WTC11 (cell line): Measurements from ENCODE around the gene COL27A1. TPM values are rescaled to one million over a fixed set of nuclear protein-coding genes. Genes with fewer than 3 reads are reported as not detected.
A peak's percentile ranks its signal among the peaks of the same experiment; 100 is the strongest.

Source experiments
- ATAC-seq: fragments of 200-7000 bp; cut with Tn5 transposase; 2 replicates; pipeline ENCODE4 v1.10.0; 2021; ENCODE audit warnings: mild to moderate bottlenecking, moderate library complexity
- CTCF ChIA-PET: fragments of 300-600 bp; sonication (Branson Sonifier 250); formaldehyde crosslinking; loops from one replicate; lab custom pipeline; 2021; ENCODE audit warnings: antibody characterized with exemption; lab: Charles Lee
- POLR2A ChIA-PET: fragments of 350-600 bp; sonication (Branson Sonifier 250); formaldehyde crosslinking; loops from one replicate; lab custom pipeline; 2021; ENCODE audit warnings: antibody characterized with exemption; lab: Charles Lee
- DNase-seq: peaks from one replicate; pipeline ENCODE4 v3.0.0; 2021; ENCODE audit warnings: low spot score
- H3K27ac Mint-ChIP-seq: 2 replicates; pipeline ENCODE4 v1.8.0; 2021; ENCODE audit warnings: mixed read lengths
- H3K27me3 Mint-ChIP-seq: 2 replicates; pipeline ENCODE4 v1.8.0; 2021; ENCODE audit warnings: low read depth, mild to moderate bottlenecking, moderate library complexity, mixed read lengths
- H3K36me3 Mint-ChIP-seq: 2 replicates; pipeline ENCODE4 v1.8.0; 2021; ENCODE audit warnings: mixed read lengths
- H3K4me1 Mint-ChIP-seq: 2 replicates; pipeline ENCODE4 v1.8.0; 2022; ENCODE audit warnings: mixed read lengths
- H3K4me3 Mint-ChIP-seq: 2 replicates; pipeline ENCODE4 v1.8.0; 2021; ENCODE audit warnings: mild to moderate bottlenecking, moderate library complexity, mixed read lengths
- H3K9me3 Mint-ChIP-seq: 2 replicates; pipeline ENCODE4 v1.8.0; 2021; ENCODE audit warnings: mixed read lengths
- ATF1 ChIP-seq: sonication (generic); formaldehyde crosslinking; IDR thresholded peaks from 2 replicates; pipeline ENCODE4 v1.8.1; 2023; ENCODE audit warnings: mild to moderate bottlenecking, moderate library complexity, missing genetic modification reagents
- E2F1 ChIP-seq: sonication (generic); formaldehyde crosslinking; IDR thresholded peaks from 2 replicates; pipeline ENCODE4 v1.8.0; 2022; ENCODE audit warnings: mild to moderate bottlenecking, missing genetic modification reagents
- ETV6 ChIP-seq: sonication (generic); formaldehyde crosslinking; IDR thresholded peaks from 2 replicates; pipeline ENCODE4 v1.8.1; 2022; ENCODE audit warnings: mild to moderate bottlenecking, missing genetic modification reagents
- FOXJ3 ChIP-seq: sonication (generic); formaldehyde crosslinking; IDR thresholded peaks from 2 replicates; pipeline ENCODE4 v1.9.0; 2021; ENCODE audit warnings: missing genetic modification reagents, mild to moderate bottlenecking, borderline replicate concordance
- NR1H2 ChIP-seq: sonication (generic); formaldehyde crosslinking; IDR thresholded peaks from 2 replicates; pipeline ENCODE4 v1.9.0; 2021; ENCODE audit warnings: mild to moderate bottlenecking, moderate library complexity, missing genetic modification reagents
- TCF7 ChIP-seq: sonication (generic); formaldehyde crosslinking; IDR thresholded peaks from 2 replicates; pipeline ENCODE4 v1.8.0; 2022; ENCODE audit warnings: mild to moderate bottlenecking, low read depth, missing genetic modification reagents, moderate library complexity
- TEAD1 ChIP-seq: sonication (generic); formaldehyde crosslinking; IDR thresholded peaks from 2 replicates; pipeline ENCODE4 v1.8.0; 2022; ENCODE audit warnings: mild to moderate bottlenecking, missing genetic modification reagents
- TP53 ChIP-seq: sonication (generic); formaldehyde crosslinking; IDR thresholded peaks from 2 replicates; pipeline ENCODE4 v1.8.1; 2023; ENCODE audit warnings: mild to moderate bottlenecking, missing genetic modification reagents
- ZNF121 ChIP-seq: sonication (generic); formaldehyde crosslinking; IDR thresholded peaks from 2 replicates; pipeline ENCODE4 v1.8.0; 2023; ENCODE audit warnings: missing genetic modification reagents
- ZNF232 ChIP-seq: sonication (generic); formaldehyde crosslinking; IDR thresholded peaks from 2 replicates; pipeline ENCODE4 v1.8.0; 2022; ENCODE audit warnings: mild to moderate bottlenecking, missing genetic modification reagents
- ZNF671 ChIP-seq: fragments of 250-450 bp; sonication (Bioruptor Pico); IDR thresholded peaks from 2 replicates; pipeline ENCODE4 v1.8.0; 2021; ENCODE audit warnings: mild to moderate bottlenecking
- total RNA-seq: library from RNA; stranded (reverse); gene quantifications from 3 replicates; pipeline ENCODE4 v1.2.3, GENCODE V29; 2021
- TF ChIP-seq, protein P1 (sequence below): fragments of 250-450 bp; sonication (Bioruptor Pico); IDR thresholded peaks from 2 replicates; pipeline ENCODE4 v1.9.0; 2021; ENCODE audit warnings: mild to moderate bottlenecking
- TF ChIP-seq, protein P2 (sequence below): sonication (generic); formaldehyde crosslinking; conservative IDR thresholded peaks from 2 replicates; pipeline ENCODE4 v1.8.1; 2022; ENCODE audit warnings: mild to moderate bottlenecking, missing genetic modification reagents
- TF ChIP-seq, protein P3 (sequence below): fragments of 200-600 bp; IDR thresholded peaks from 2 replicates; pipeline ENCODE4 v1.8.0; 2022; ENCODE audit warnings: antibody characterized with exemption
- TF ChIP-seq, protein P4 (sequence below): sonication (generic); formaldehyde crosslinking; IDR thresholded peaks from 2 replicates; pipeline ENCODE4 v1.8.1; 2023; ENCODE audit warnings: mild to moderate bottlenecking, missing genetic modification reagents, moderate library complexity

The COL27A1 gene
- total RNA-seq, 1 experiment from 2014 or later: 47.5 TPM

DNA sequence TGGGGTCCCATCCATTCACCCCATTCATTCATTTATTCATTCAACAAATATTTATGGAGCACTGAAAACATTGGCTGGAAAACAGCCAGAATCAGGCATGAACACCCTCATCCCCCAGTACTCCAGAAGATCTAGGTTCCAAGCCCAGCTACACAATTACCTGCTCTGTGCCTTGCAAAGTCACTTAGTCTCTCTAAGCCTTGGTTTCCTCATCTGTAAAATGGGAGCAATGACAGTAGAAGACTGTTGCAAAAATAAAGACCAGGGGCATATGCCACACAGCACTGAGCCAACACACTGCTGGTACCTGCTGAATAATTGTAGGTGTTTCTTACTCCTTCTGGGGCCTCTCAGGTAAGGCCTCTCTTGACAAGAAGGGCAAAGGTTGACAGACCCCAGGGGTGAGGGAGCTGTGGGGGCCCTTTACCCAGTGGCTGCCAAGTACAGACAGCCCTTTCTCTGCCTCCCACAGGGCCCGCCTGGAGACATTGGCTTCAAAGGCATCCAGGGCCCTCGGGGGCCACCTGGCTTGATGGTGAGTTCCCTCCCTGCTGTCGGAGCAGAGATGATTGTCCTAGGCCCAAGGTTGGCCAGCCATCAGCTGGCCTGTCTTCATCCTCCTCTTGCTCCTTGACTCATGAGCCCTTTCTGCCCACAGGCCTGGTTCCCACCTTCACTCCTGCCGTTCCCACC lies 145.0 kb downstream of the COL27A1 start:
- ChIA-PET POLR2A (no interaction called here), CTCF (interaction anchor here (1.2 to 2.0 kb wide), 4 partner anchors 9 to 218 kb away, joined by 3 to 12 read pairs (median 8); no protein-coding TSS in a partner anchor)
- Mint-ChIP-seq H3K27ac (no peak overlapping the region), H3K9me3 (peaks cover 9% of the 10 kb centered on the region), H3K36me3 (peaks cover 42% of the 10 kb centered on the region), H3K4me1 (no peaks in the 10 kb centered on the region), H3K4me3 (no peak overlapping the region), H3K27me3 (no peaks in the 10 kb centered on the region)
- DNase-seq (no peak), ATAC-seq (no peak)
- TF ChIP-seq ZNF671 (CRISPR knock-in tag): no peak

DNA sequence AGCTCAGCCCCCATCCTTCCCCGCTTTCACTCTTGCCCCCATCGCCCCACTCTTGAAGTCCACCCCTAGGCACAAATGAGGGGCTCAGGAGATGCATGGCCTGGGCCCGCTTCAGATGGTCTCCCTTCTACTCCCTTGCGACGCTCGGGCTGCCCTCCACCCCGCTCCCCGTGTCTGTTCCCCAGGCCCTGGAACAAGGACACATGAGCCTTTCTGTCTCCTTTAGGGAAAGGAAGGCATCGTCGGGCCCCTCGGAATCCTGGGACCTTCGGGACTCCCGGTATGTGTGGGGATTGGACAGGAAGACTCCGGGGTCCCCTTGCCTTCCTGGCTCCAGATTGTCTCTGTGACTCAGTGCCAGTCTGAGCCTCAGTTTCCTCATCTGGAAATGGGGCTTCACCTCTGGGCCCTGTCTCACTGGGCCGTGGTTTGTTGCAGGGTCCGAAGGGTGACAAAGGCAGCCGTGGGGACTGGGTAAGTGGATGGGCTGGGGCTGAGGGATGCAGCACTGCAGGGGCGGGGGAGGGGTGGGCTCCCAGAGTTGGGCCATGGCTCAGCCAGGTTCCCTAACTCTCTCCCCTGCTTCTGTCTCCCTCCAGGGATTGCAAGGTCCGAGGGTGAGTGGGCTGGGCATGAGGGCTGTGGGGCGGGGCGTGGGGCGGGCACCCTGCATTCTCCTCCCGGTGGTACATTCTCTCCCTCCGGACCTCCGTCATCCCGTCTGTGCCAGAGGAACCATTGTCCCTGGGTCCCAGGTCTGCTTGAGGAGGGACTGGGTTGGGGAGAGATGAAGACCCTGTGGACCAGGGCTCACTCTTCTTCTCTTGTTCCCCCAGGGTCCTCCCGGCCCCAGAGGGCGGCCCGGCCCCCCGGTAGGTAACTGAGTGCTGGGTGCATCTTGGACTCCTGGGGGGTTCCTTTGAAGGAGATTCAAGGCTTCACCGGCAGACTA lies 145.8 kb downstream of the COL27A1 start:
- DNase-seq (no peak), ATAC-seq (no peak)
- Mint-ChIP-seq H3K4me1 (0 out of 2 replicates have a peak, but pooled peaks cover 3% of the 10 kb centered on the region), H3K4me3 (no peak overlapping the region), H3K36me3 (peaks cover 34% of the 10 kb centered on the region), H3K27me3 (no peaks in the 10 kb centered on the region), H3K9me3 (peaks cover 3% of the 10 kb centered on the region)
- POLR2A ChIA-PET: no interaction called here
- TF ChIP-seq, protein P1, sequence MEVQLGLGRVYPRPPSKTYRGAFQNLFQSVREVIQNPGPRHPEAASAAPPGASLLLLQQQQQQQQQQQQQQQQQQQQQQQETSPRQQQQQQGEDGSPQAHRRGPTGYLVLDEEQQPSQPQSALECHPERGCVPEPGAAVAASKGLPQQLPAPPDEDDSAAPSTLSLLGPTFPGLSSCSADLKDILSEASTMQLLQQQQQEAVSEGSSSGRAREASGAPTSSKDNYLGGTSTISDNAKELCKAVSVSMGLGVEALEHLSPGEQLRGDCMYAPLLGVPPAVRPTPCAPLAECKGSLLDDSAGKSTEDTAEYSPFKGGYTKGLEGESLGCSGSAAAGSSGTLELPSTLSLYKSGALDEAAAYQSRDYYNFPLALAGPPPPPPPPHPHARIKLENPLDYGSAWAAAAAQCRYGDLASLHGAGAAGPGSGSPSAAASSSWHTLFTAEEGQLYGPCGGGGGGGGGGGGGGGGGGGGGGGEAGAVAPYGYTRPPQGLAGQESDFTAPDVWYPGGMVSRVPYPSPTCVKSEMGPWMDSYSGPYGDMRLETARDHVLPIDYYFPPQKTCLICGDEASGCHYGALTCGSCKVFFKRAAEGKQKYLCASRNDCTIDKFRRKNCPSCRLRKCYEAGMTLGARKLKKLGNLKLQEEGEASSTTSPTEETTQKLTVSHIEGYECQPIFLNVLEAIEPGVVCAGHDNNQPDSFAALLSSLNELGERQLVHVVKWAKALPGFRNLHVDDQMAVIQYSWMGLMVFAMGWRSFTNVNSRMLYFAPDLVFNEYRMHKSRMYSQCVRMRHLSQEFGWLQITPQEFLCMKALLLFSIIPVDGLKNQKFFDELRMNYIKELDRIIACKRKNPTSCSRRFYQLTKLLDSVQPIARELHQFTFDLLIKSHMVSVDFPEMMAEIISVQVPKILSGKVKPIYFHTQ: no peak
- TF ChIP-seq, all 79 proteins: peak for 0
- H3K27ac Mint-ChIP-seq: no peak overlapping the region
- CTCF ChIA-PET: no interaction called here

DNA sequence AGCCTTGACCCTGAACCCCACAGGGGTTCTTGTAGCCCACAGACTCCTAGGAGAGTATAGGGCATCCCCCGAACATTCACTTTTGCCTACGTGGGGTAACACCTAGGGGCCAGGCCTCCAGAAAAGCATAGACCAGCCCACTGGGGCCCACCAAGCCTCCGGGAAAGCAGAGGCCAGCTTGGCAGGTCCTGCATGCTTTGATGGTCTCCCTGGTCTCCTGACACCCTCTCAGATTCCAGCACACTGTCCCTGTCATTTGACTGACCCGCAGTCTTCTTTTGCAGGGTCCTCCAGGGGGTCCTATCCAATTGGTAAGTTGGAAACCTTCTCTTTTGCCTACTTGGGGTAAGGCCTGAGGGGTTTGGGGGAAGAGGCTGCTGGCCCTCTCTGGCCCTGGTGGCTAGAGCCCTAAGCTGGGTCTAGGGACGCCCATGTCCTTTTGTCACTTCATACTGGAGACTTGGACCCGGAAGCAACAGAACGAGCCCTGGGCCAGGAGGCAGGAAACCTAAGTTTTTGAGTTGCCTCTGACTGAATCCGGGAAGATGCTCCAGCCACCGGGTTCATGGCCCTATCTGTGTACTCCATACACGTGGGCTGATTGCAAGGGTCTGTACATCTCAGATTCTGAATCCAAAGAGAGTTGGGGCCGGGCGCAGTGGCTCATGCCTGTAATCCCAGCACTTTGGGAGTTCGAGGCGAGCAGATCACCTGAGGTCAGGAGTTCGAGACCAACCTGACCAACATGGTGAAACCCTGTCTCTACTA lies 146.6 kb downstream of the COL27A1 start:
- no peak overlapping the region for H3K4me3 Mint-ChIP-seq
- no peaks in the 10 kb centered on the region for H3K27me3 Mint-ChIP-seq
- ATAC-seq: no peak
- no peak overlapping the region for H3K27ac Mint-ChIP-seq
- POLR2A ChIA-PET: no interaction called here
- no peak for DNase-seq
- peaks cover 25% of the 10 kb centered on the region for H3K36me3 Mint-ChIP-seq
- TF ChIP-seq ETV6 (CRISPR knock-in tag) (no peak), ZNF121 (CRISPR knock-in tag) (no peak), TCF7 (CRISPR knock-in tag) (no peak), FOXJ3 (no peak), ATF1 (CRISPR knock-in tag) (no peak), TEAD1 (CRISPR knock-in tag) (no peak)
- TF ChIP-seq, protein P2, sequence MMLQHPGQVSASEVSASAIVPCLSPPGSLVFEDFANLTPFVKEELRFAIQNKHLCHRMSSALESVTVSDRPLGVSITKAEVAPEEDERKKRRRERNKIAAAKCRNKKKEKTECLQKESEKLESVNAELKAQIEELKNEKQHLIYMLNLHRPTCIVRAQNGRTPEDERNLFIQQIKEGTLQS: no peak
- TF ChIP-seq, protein P3, sequence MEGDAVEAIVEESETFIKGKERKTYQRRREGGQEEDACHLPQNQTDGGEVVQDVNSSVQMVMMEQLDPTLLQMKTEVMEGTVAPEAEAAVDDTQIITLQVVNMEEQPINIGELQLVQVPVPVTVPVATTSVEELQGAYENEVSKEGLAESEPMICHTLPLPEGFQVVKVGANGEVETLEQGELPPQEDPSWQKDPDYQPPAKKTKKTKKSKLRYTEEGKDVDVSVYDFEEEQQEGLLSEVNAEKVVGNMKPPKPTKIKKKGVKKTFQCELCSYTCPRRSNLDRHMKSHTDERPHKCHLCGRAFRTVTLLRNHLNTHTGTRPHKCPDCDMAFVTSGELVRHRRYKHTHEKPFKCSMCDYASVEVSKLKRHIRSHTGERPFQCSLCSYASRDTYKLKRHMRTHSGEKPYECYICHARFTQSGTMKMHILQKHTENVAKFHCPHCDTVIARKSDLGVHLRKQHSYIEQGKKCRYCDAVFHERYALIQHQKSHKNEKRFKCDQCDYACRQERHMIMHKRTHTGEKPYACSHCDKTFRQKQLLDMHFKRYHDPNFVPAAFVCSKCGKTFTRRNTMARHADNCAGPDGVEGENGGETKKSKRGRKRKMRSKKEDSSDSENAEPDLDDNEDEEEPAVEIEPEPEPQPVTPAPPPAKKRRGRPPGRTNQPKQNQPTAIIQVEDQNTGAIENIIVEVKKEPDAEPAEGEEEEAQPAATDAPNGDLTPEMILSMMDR: no peak
- 0 out of 2 replicates have a peak, but pooled peaks cover 3% of the 10 kb centered on the region for H3K4me1 Mint-ChIP-seq
- CTCF ChIA-PET: interaction anchor here (0.6 to 1.6 kb wide), 2 partner anchors 194 to 245 kb away, joined by 3 to 6 read pairs; no protein-coding TSS in a partner anchor
- H3K9me3 Mint-ChIP-seq: no peaks in the 10 kb centered on the region

- Mint-ChIP-seq H3K27me3 (no peaks in the 10 kb centered on the region), H3K4me3 (no peak overlapping the region), H3K9me3 (no peaks in the 10 kb centered on the region), H3K4me1 (0 out of 2 replicates have a peak, but pooled peaks cover 3% of the 10 kb centered on the region), H3K36me3 (peaks cover 22% of the 10 kb centered on the region), H3K27ac (0 out of 2 replicates have a peak overlapping the region, but pooled peaks have one; percentile 36)
- no peak for DNase-seq
- CTCF ChIA-PET: interaction anchor here (0.6 to 1.6 kb wide), 2 partner anchors 195 to 245 kb away, joined by 3 to 6 read pairs; no protein-coding TSS in a partner anchor
- TF ChIP-seq ZNF232 (CRISPR knock-in tag) (no peak), TP53 (CRISPR knock-in tag) (no peak), NR1H2 (CRISPR knock-in tag) (no peak), E2F1 (no peak)
- TF ChIP-seq, protein P4, sequence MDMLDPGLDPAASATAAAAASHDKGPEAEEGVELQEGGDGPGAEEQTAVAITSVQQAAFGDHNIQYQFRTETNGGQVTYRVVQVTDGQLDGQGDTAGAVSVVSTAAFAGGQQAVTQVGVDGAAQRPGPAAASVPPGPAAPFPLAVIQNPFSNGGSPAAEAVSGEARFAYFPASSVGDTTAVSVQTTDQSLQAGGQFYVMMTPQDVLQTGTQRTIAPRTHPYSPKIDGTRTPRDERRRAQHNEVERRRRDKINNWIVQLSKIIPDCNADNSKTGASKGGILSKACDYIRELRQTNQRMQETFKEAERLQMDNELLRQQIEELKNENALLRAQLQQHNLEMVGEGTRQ (CRISPR knock-in tag): no peak
- ATAC-seq: no peak
- POLR2A ChIA-PET: no interaction called here
Measured at GRCh38 chr9:114302727-114303126, 147.4 kb downstream of the COL27A1 start.
